K562 (cell line): ENCODE data around the gene FGL2. TPM values are rescaled to one million over a fixed set of nuclear protein-coding genes. Genes with fewer than 3 reads are reported as not detected.

Experiments used
- polyA plus RNA-seq, 8 experiments: library from polyadenylated mRNA; depleted of rRNA in 4 of 8; stranded (reverse) in 5 of 8; unstranded in 3 of 8; fragments of >200 nt; fragmentation: Nextera tagmentation in 2 of 8; fragmentation: Illumina TruSeq in 1 of 8; extraction: Ambion mirVana in 2 of 8; extraction: Trizol in 1 of 8; gene quantifications; 2 replicates each; pipeline versions ENCODE4 v1.2.1 to v1.2.3, GENCODE V29; 2011 to 2014; ENCODE audit warnings: inconsistent platforms in 1 of 8, missing spikeins in 1 of 8
- total RNA-seq, 7 experiments: library from RNA; depleted of rRNA in 6 of 7; stranded (reverse); fragments of >200 nt in 6 of 7; fragmentation: Illumina TruSeq in 2 of 7; extraction: Trizol in 2 of 7; gene quantifications; 2 replicates each; pipeline versions ENCODE4 v1.2.1 to v1.2.3, GENCODE V29; 2011 to 2021; ENCODE audit warnings: low replicate concordance in 1 of 7

FGL2 gene
- total and polyA plus RNA-seq, 9 of the 15 experiments (the other 6 are each of a cell fraction or from before 2014, with no cell fraction given), result 0.11 TPM; not detected in 8

Other genes with a start within 250 kb of the FGL2 start
- not detected in 2 replicates for gene SPDYE17, start 167.5 kb downstream of the FGL2 start, total RNA-seq (2014; rRNA removed)
- not detected in 2 replicates for gene SPDYE17, start 167.5 kb downstream of the FGL2 start, total RNA-seq (2014; rRNA removed; fragmentation: Illumina TruSeq; extraction: Trizol)
- gene SPDYE17, start 167.5 kb downstream of the FGL2 start, total RNA-seq (2015; rRNA removed; fragmentation: Illumina TruSeq; extraction: Trizol), result not detected in 2 replicates
- gene SPDYE17, start 167.5 kb downstream of the FGL2 start, total RNA-seq (2021), result not detected in 2 replicates
- not detected in 2 replicates for gene SPDYE17, start 167.5 kb downstream of the FGL2 start, polyA plus RNA-seq (2011; rRNA removed)
- gene SPDYE17, start 167.5 kb downstream of the FGL2 start, polyA plus RNA-seq (2014; fragmentation: Illumina TruSeq; extraction: Trizol), result not detected in 2 replicates
- gene SPDYE17, start 167.5 kb downstream of the FGL2 start, polyA plus RNA-seq (2014; fragmentation: Nextera tagmentation; extraction: Ambion mirVana), result not detected
- not detected in 2 replicates for gene SPDYE17, start 167.5 kb downstream of the FGL2 start, polyA plus RNA-seq (2014; rRNA removed)
- gene SPDYE18, start 137.3 kb downstream of the FGL2 start, total RNA-seq (2014; rRNA removed), result 0.33 TPM in 1 of 2 replicates, not detected in the other
- 0.18 and 0.32 TPM in 2 replicates for gene SPDYE18, start 137.3 kb downstream of the FGL2 start, total RNA-seq (2014; rRNA removed; fragmentation: Illumina TruSeq; extraction: Trizol)
- gene SPDYE18, start 137.3 kb downstream of the FGL2 start, total RNA-seq (2015; rRNA removed; fragmentation: Illumina TruSeq; extraction: Trizol), result 0.25 TPM in 1 of 2 replicates, not detected in the other
- gene SPDYE18, start 137.3 kb downstream of the FGL2 start, total RNA-seq (2021), result 0.44 TPM in 1 of 2 replicates, not detected in the other
- gene SPDYE18, start 137.3 kb downstream of the FGL2 start, polyA plus RNA-seq (2011; rRNA removed), result 0.11 and 0.26 TPM in 2 replicates
- 0.18 TPM in 1 of 2 replicates, not detected in the other for gene SPDYE18, start 137.3 kb downstream of the FGL2 start, polyA plus RNA-seq (2014; fragmentation: Illumina TruSeq; extraction: Trizol)
- gene SPDYE18, start 137.3 kb downstream of the FGL2 start, polyA plus RNA-seq (2014; fragmentation: Nextera tagmentation; extraction: Ambion mirVana), result not detected
- 0.13 and 0.16 TPM in 2 replicates for gene SPDYE18, start 137.3 kb downstream of the FGL2 start, polyA plus RNA-seq (2014; rRNA removed)
- 0.23 and 0.49 TPM in 2 replicates for gene CCDC146, start 77.2 kb downstream of the FGL2 start, total RNA-seq (2014; rRNA removed)
- gene CCDC146, start 77.2 kb downstream of the FGL2 start, total RNA-seq (2014; rRNA removed; fragmentation: Illumina TruSeq; extraction: Trizol), result 0.29 and 0.89 TPM in 2 replicates
- 0.23 and 0.98 TPM in 2 replicates for gene CCDC146, start 77.2 kb downstream of the FGL2 start, total RNA-seq (2015; rRNA removed; fragmentation: Illumina TruSeq; extraction: Trizol)
- gene CCDC146, start 77.2 kb downstream of the FGL2 start, total RNA-seq (2021), result 0.18 and 0.92 TPM in 2 replicates
- 0.59 and 0.72 TPM in 2 replicates for gene CCDC146, start 77.2 kb downstream of the FGL2 start, polyA plus RNA-seq (2011; rRNA removed)
- gene CCDC146, start 77.2 kb downstream of the FGL2 start, polyA plus RNA-seq (2014; fragmentation: Illumina TruSeq; extraction: Trizol), result 0.22 and 0.51 TPM in 2 replicates
- under 1 TPM in 1 of 2 experiments, not detected in 1; 0.10 TPM for gene CCDC146, start 77.2 kb downstream of the FGL2 start, polyA plus RNA-seq (2014; fragmentation: Nextera tagmentation; extraction: Ambion mirVana)
- 0.17 and 0.76 TPM in 2 replicates for gene CCDC146, start 77.2 kb downstream of the FGL2 start, polyA plus RNA-seq (2014; rRNA removed)
- gene GSAP, start 216.5 kb upstream of the FGL2 start, total RNA-seq (2014; rRNA removed), result not detected in 2 replicates
- not detected in 2 replicates for gene GSAP, start 216.5 kb upstream of the FGL2 start, total RNA-seq (2014; rRNA removed; fragmentation: Illumina TruSeq; extraction: Trizol)
- not detected in 2 replicates for gene GSAP, start 216.5 kb upstream of the FGL2 start, total RNA-seq (2015; rRNA removed; fragmentation: Illumina TruSeq; extraction: Trizol)
- 0.13 TPM in 1 of 2 replicates, not detected in the other for gene GSAP, start 216.5 kb upstream of the FGL2 start, total RNA-seq (2021)
- not detected in 2 replicates for gene GSAP, start 216.5 kb upstream of the FGL2 start, polyA plus RNA-seq (2011; rRNA removed)
- not detected in 2 replicates for gene GSAP, start 216.5 kb upstream of the FGL2 start, polyA plus RNA-seq (2014; fragmentation: Illumina TruSeq; extraction: Trizol)
- not detected for gene GSAP, start 216.5 kb upstream of the FGL2 start, polyA plus RNA-seq (2014; fragmentation: Nextera tagmentation; extraction: Ambion mirVana)
- gene GSAP, start 216.5 kb upstream of the FGL2 start, polyA plus RNA-seq (2014; rRNA removed), result not detected in 2 replicates